Adrenal gland (tissue), 12 donors: Measurements from ENCODE around the gene ST6GALNAC3. TPM values are rescaled to one million over a fixed set of nuclear protein-coding genes. Genes with fewer than 3 reads are reported as not detected.

ENCODE experiments used
- DNase-seq, 7 donors: peaks; one replicate each; pipeline ENCODE4 v3.0.0-alpha.2; 2019 to 2020
- H3K27ac ChIP-seq, 5 donors: fragments of 200-600 bp; sonication (generic) in 4 of 5; 1 replicate in 3 of 5; 2 replicates in 2 of 5; pipeline versions ENCODE4 v1.5.1 to v1.8.0; 2016 to 2020; ENCODE audit warnings: mild to moderate bottlenecking in 1 of 5
- H3K27me3 ChIP-seq: fragments of 200-600 bp; 2 replicates; pipeline ENCODE4 v1.8.0; 2021
- H3K36me3 ChIP-seq, 2 donors: fragments of 200-600 bp; replicated peaks in 1 of 2; 1 replicate in 1 of 2; 2 replicates in 1 of 2; pipeline versions ENCODE4 v1.5.1 to v1.8.0; 2018 to 2022
- H3K4me1 ChIP-seq, 2 donors: fragments of 200-600 bp; replicated peaks in 1 of 2; 1 replicate in 1 of 2; 2 replicates in 1 of 2; pipeline versions ENCODE4 v1.5.1 to v1.8.0; 2018 to 2021
- H3K4me3 ChIP-seq, 4 donors: fragments of 200-600 bp; sonication (generic) in 3 of 4; one replicate each; pipeline ENCODE4 v1.5.1; 2016 to 2018
- H3K9me3 ChIP-seq, 3 donors: fragments of 200-600 bp; sonication (generic) in 1 of 3; replicated peaks in 1 of 3; 1 replicate in 2 of 3; 2 replicates in 1 of 3; pipeline versions ENCODE4 v1.5.1 to v1.8.0; 2016 to 2021
- POLR2A ChIP-seq, 2 donors: fragments of 450-650 bp; IDR thresholded peaks; one replicate each; pipeline ENCODE4 v1.6.1; 2017; ENCODE audit warnings: antibody characterized with exemption in 2 of 2, mild to moderate bottlenecking in 2 of 2, moderate library complexity in 1 of 2
- WGBS, 4 donors: extraction: QIAGEN DNeasy Blood & Tissue Kit in 2 of 4; methylation state at CpG; one replicate each; pipeline versions ENCODE4 v1.1.5 to v1.1.7; 2013 to 2017; 5-methylcytosine and 5-hydroxymethylcytosine counted together
- intact Hi-C, 2 donors: fragments of 100-400 bp; cut with DNase I; formaldehyde crosslinking; loops; one replicate each; pipeline versions ENCODE4 v1.14.1 to v1.15.0; 2022 to 2023
- polyA plus RNA-seq, 3 donors: library from polyadenylated mRNA; stranded (reverse); fragments of 200-250 nt in 2 of 3; fragments of 350-450 nt in 1 of 3; fragmentation: Illumina TruSeq in 1 of 3; extraction: RNeasy Lipid Tissue Mini Kit (QIAGEN cat#74804) in 1 of 3; gene quantifications; one replicate each; pipeline ENCODE4 v1.2.3, GENCODE V29; 2013 to 2014
- total RNA-seq, 9 donors: library from RNA; depleted of rRNA in 4 of 9; stranded (reverse); fragments of >200 nt in 4 of 9; fragments of 120-200 nt in 1 of 9; fragmentation: NEBNext Ultra II Directional in 1 of 9; extraction: Animal tissue kit (Norgen Biotek cat#: 25700) in 1 of 9; gene quantifications; one replicate each; pipeline versions ENCODE4 v1.1.0 to v1.2.4, GENCODE V29; 2013 to 2023
- TF ChIP-seq, protein P1 (sequence below), 6 experiments: fragments of 450-650 bp in 4 of 6; fragments of 200-600 bp in 2 of 6; sonication (generic) in 1 of 6; IDR thresholded peaks; 1 replicate in 5 of 6; 2 replicates in 1 of 6; pipeline versions ENCODE4 v1.5.1 to v1.8.0; 2016 to 2021; ENCODE audit warnings: antibody characterized with exemption in 6 of 6, mild to moderate bottlenecking in 2 of 6, moderate library complexity in 1 of 6
- donor health status: healthy with polysubstance abuse.
- donor health status: Bipolar disorder and iron deficiency.
- donor health status: DM: yes; HTN: yes; CAD: no.
- donor health status: DM: no; HTN: no; CAD: no.
- donor health status: DM: no; HTN: no; CAD: no.
- donor health status: DM: yes; HTN: yes; CAD: no.

The ST6GALNAC3 gene
- total and polyA plus RNA-seq, 12 donors: 1.4 to 11.5 (median 5.9) TPM

DNA sequence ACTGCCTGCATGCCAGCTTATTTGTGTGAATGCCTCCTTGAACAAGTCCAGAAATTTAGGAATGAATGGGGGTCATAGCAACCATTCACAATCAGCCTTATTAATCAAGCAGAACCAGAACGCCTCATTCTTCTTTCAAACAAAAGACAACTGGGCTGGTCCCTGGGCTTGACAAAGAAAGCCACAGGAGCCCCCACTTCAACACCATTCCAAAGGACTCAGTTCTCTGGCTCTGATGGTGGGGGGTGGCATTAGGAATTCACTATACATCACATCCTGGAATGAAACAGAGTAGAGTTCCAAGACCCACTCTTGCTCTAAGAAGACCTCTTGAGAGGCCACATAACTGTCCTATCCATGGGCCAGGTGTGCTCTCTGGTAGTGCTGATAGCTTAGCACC is 606.1 kb downstream of the ST6GALNAC3 start:
- H3K4me1 ChIP-seq: no peaks in the 10 kb centered on the region
- no peak overlapping the region for H3K4me3 ChIP-seq
- no peak overlapping the region for H3K27ac ChIP-seq
- WGBS, 4 donors: 88 to 100% (median 93%) methylated on average over 1 of the region's 1 CpG
- intact Hi-C loops: no loop called here
- no peak for DNase-seq
- no peaks in the 10 kb centered on the region for H3K9me3 ChIP-seq
- H3K27me3 ChIP-seq: no peaks in the 10 kb centered on the region
- no peaks in the 10 kb centered on the region for H3K36me3 ChIP-seq
- no peak for TF ChIP-seq POLR2A (IDR thresholded peaks at IDR 0.05)

DNA sequence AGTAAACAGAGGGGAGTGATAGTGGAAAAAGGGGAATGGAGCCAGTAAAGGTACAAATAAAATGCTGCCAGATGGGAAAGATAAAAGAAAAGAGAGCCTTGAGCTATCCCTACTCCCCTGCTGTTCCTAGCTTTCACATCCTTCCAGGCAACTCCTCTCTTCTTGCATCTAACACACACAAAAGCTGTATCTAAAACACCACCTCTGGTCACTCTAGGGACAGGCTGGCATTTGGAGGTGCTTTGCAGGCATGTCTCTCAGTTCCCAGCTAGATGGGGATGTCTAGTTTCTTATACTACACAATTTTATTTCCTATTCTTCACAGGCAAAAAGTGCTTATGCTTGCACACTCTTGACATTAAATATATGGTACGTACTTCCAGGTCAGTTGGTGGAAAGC is 607.6 kb downstream of the ST6GALNAC3 start:
- DNase-seq: no peak
- H3K9me3 ChIP-seq: no peaks in the 10 kb centered on the region
- H3K4me3 ChIP-seq: no peak overlapping the region
- H3K27ac ChIP-seq: no peak overlapping the region
- TF ChIP-seq, protein P1, sequence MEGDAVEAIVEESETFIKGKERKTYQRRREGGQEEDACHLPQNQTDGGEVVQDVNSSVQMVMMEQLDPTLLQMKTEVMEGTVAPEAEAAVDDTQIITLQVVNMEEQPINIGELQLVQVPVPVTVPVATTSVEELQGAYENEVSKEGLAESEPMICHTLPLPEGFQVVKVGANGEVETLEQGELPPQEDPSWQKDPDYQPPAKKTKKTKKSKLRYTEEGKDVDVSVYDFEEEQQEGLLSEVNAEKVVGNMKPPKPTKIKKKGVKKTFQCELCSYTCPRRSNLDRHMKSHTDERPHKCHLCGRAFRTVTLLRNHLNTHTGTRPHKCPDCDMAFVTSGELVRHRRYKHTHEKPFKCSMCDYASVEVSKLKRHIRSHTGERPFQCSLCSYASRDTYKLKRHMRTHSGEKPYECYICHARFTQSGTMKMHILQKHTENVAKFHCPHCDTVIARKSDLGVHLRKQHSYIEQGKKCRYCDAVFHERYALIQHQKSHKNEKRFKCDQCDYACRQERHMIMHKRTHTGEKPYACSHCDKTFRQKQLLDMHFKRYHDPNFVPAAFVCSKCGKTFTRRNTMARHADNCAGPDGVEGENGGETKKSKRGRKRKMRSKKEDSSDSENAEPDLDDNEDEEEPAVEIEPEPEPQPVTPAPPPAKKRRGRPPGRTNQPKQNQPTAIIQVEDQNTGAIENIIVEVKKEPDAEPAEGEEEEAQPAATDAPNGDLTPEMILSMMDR (IDR thresholded peaks at IDR 0.05): no peak
- TF ChIP-seq POLR2A (IDR thresholded peaks at IDR 0.05): no peak
- no peaks in the 10 kb centered on the region for H3K36me3 ChIP-seq
- intact Hi-C loops: no loop called here
- H3K4me1 ChIP-seq: no peaks in the 10 kb centered on the region
- no peaks in the 10 kb centered on the region for H3K27me3 ChIP-seq
- 88 to 97% (median 90%) methylated on average over 1 of the region's 1 CpG for WGBS, 4 donors

Other genes starting within 250 kb of the ST6GALNAC3 start
- gene ASB17, start 142.3 kb upstream of the ST6GALNAC3 start, total RNA-seq: not detected
- not detected for gene ASB17, start 142.3 kb upstream of the ST6GALNAC3 start, polyA plus RNA-seq